Prostate gland (tissue), 2 donors: ENCODE data around the gene MET. TPM values are rescaled to one million over a fixed set of nuclear protein-coding genes. Genes with fewer than 3 reads are reported as not detected.
A peak's percentile ranks its signal among the peaks of the same experiment; 100 is the strongest.

Experiments used
- DNase-seq: peaks from one replicate; pipeline ENCODE4 v3.0.0-alpha.2; 2019; ENCODE audit warnings: low spot score
- H3K27ac ChIP-seq, 2 donors: fragments of 200-600 bp; sonication (generic); 2 replicates each; pipeline ENCODE4 v1.5.1; 2017 to 2019
- H3K27me3 ChIP-seq: fragments of 200-600 bp; sonication (generic); replicated peaks from 2 replicates; pipeline ENCODE4 v1.5.1; 2019; ENCODE audit not compliant: insufficient read depth
- H3K36me3 ChIP-seq, 2 donors: fragments of 200-600 bp; sonication (generic); 1 replicate in 1 of 2; 2 replicates in 1 of 2; pipeline versions ENCODE4 v1.5.1 to v1.8.1; 2017 to 2019
- H3K4me1 ChIP-seq: fragments of 200-600 bp; sonication (generic); replicated peaks from 2 replicates; pipeline ENCODE4 v1.5.1; 2019
- H3K4me3 ChIP-seq, 2 donors: fragments of 200-600 bp; sonication (generic); 2 replicates each; pipeline ENCODE4 v1.5.1; 2017 to 2019
- H3K9me3 ChIP-seq: fragments of 200-600 bp; sonication (generic); 2 replicates; pipeline ENCODE4 v1.5.1; 2017
- POLR2A ChIP-seq: fragments of 450-650 bp; IDR thresholded peaks from one replicate; pipeline ENCODE4 v1.6.1; 2016; ENCODE audit warnings: antibody characterized with exemption, mild to moderate bottlenecking
- POLR2AphosphoS5 ChIP-seq: sonication (generic); formaldehyde crosslinking; IDR thresholded peaks from one replicate; pipeline ENCODE4 v1.6.1; 2017; ENCODE audit warnings: antibody characterized with exemption
- WGBS: methylation state at CpG from one replicate; pipeline ENCODE4 v1.1.5; 2018; 5-methylcytosine and 5-hydroxymethylcytosine counted together
- intact Hi-C: fragments of 100-400 bp; cut with DNase I; formaldehyde crosslinking; loops from one replicate; pipeline ENCODE4 v1.14.2; 2022
- total RNA-seq, 2 donors: library from RNA; depleted of rRNA; stranded (reverse); fragments of >200 nt; gene quantifications; one replicate each; pipeline ENCODE4 v1.1.0, GENCODE V29; 2016
- TF ChIP-seq, protein P1 (sequence below), 4 experiments: fragments of 200-600 bp in 2 of 4; fragments of 450-650 bp in 2 of 4; sonication (generic) in 2 of 4; IDR thresholded peaks; 1 replicate in 3 of 4; 2 replicates in 1 of 4; pipeline ENCODE4 v1.5.1; 2016 to 2019; ENCODE audit warnings: antibody characterized with exemption in 4 of 4, mild to moderate bottlenecking in 2 of 4, moderate library complexity in 2 of 4

Gene MET
- total RNA-seq, 2 donors from 2014 or later: 14.2 to 17.0 TPM

- Histone ChIP-seq H3K9me3 (no peaks in the 10 kb centered on the region), H3K4me3 (no peak overlapping the region), H3K27me3 (no peaks in the 10 kb centered on the region), H3K36me3 (no peaks in the 10 kb centered on the region), H3K4me1 (no peaks in the 10 kb centered on the region), H3K27ac (no peak overlapping the region)
- intact Hi-C loops: no loop called here
- no peak for DNase-seq
- TF ChIP-seq POLR2A: no peak
- TF ChIP-seq POLR2AphosphoS5: no peak
- TF ChIP-seq, protein P1, sequence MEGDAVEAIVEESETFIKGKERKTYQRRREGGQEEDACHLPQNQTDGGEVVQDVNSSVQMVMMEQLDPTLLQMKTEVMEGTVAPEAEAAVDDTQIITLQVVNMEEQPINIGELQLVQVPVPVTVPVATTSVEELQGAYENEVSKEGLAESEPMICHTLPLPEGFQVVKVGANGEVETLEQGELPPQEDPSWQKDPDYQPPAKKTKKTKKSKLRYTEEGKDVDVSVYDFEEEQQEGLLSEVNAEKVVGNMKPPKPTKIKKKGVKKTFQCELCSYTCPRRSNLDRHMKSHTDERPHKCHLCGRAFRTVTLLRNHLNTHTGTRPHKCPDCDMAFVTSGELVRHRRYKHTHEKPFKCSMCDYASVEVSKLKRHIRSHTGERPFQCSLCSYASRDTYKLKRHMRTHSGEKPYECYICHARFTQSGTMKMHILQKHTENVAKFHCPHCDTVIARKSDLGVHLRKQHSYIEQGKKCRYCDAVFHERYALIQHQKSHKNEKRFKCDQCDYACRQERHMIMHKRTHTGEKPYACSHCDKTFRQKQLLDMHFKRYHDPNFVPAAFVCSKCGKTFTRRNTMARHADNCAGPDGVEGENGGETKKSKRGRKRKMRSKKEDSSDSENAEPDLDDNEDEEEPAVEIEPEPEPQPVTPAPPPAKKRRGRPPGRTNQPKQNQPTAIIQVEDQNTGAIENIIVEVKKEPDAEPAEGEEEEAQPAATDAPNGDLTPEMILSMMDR (IDR thresholded peaks at IDR 0.05): no peak
- WGBS: 89% methylated on average over 3 of the region's 3 CpGs
These were observed 14.0 kb downstream of the MET start for GRCh38 chr7:116686033-116686432.

GRCh38 chr7:116686812-116687419 is 14.9 kb downstream of the MET start:
- TF ChIP-seq, protein P1 (IDR thresholded peaks at IDR 0.05): no peak
- TF ChIP-seq POLR2AphosphoS5 (no peak), POLR2A (no peak)
- Histone ChIP-seq H3K27ac (no peak overlapping the region), H3K4me1 (no peaks in the 10 kb centered on the region), H3K27me3 (no peaks in the 10 kb centered on the region), H3K36me3 (no peaks in the 10 kb centered on the region), H3K9me3 (no peaks in the 10 kb centered on the region), H3K4me3 (no peak overlapping the region)
- WGBS: 90% methylated on average over 7 of the region's 7 CpGs
- no peak for DNase-seq
- intact Hi-C loops: no loop called here

DNA sequence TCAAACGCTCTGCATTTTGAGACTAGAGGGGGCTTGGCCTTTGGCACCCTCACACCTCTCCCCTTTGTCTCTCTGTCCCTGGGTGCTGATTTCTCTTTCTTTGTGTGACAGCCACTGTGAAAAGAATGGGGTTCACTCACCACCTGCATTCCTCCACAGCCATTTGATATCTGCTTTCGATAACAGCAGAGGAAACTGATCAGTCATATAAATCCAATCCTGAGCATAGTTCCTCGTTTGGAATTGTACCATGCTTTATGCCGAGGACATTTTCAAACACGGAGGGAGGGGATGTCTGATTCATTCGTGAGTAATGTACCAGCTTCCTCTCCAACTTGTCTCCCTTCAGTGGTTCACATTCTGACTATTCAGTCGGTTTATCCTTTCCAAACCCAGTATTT is 15.8 kb downstream of the MET start:
- no peaks in the 10 kb centered on the region for H3K27me3 ChIP-seq
- H3K9me3 ChIP-seq: no peaks in the 10 kb centered on the region
- 36% methylated on average over 7 of the region's 7 CpGs for WGBS
- DNase-seq: no peak
- H3K4me3 ChIP-seq: no peak overlapping the region
- TF ChIP-seq, protein P1 (IDR thresholded peaks at IDR 0.05): no peak
- TF ChIP-seq POLR2A (no peak), POLR2AphosphoS5 (no peak)
- no peak overlapping the region for H3K27ac ChIP-seq
- intact Hi-C loops: no loop called here
- no peaks in the 10 kb centered on the region for H3K4me1 ChIP-seq
- no peaks in the 10 kb centered on the region for H3K36me3 ChIP-seq

DNA sequence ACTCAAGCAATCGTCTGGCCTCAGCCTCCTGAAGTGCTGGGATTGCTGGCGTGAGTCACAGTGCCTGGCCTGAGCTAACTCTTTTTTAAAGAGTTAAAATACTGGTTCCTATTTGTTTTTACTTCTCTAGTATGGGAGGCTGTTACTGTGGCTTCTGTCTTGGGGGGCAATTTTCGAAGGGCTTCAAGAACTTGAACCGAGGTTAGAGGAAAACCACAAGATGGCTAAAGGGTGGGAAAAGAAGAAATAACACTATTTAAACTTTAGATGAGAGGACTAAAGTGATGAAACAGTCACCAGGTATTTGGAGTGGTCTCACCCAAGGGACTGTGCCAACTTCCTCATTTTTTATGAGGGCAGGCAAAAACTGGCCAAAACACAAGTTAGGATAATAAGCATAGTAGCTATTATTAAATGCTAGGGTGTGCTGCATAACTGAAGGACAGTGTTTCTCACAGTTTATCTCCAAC is 17.8 kb downstream of the MET start:
- Histone ChIP-seq H3K27ac (no peak overlapping the region), H3K27me3 (no peaks in the 10 kb centered on the region), H3K4me3 (no peak overlapping the region), H3K4me1 (no peaks in the 10 kb centered on the region), H3K9me3 (no peaks in the 10 kb centered on the region), H3K36me3 (no peaks in the 10 kb centered on the region)
- intact Hi-C loops: no loop called here
- 43% methylated on average over 4 of the region's 4 CpGs for WGBS
- peak; percentile 26 for TF ChIP-seq POLR2AphosphoS5
- TF ChIP-seq POLR2A: no peak
- TF ChIP-seq, protein P1 (IDR thresholded peaks at IDR 0.05): no peak
- no peak for DNase-seq

DNA sequence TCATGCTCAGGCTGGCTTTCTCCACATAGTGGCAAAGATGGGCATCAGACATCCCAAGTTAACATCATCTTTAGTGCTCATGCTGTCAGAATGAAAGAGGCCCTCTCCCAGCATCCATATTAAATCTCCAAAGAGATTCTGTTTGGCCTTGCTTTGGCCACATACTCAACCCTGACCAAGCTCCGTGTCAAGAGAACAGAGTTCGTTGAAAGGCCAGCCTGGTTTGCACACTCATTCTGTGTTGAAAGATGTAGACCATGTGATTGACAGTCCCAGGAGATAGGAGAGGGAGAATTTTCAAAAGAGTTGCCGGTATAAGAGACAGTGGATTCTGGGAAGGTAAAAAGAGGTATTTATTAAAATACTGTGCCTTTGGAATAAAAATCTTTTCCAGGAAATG is 19.7 kb downstream of the MET start:
- Histone ChIP-seq H3K9me3 (no peaks in the 10 kb centered on the region), H3K36me3 (no peaks in the 10 kb centered on the region), H3K27ac (no peak overlapping the region), H3K27me3 (no peaks in the 10 kb centered on the region), H3K4me3 (no peak overlapping the region), H3K4me1 (no peaks in the 10 kb centered on the region)
- WGBS: 73% methylated on average over 3 of the region's 3 CpGs
- intact Hi-C loops: no loop called here
- TF ChIP-seq, protein P1 (IDR thresholded peaks at IDR 0.05): no peak
- TF ChIP-seq POLR2A: no peak
- no peak for TF ChIP-seq POLR2AphosphoS5
- DNase-seq: no peak
